Islet precursor cell (in vitro differentiated cells): Measurements from ENCODE around the gene MYH15.

Source experiments
- DNase-seq: peaks from one replicate; pipeline ENCODE4 v3.0.0-alpha.2; 2018

Gene MYH15

GRCh38 chr3:108469126-108469525, 41.3 kb downstream of the MYH15 start:
- DNase-seq, result no peak

GRCh38 chr3:108468577-108468976, 41.8 kb downstream of the MYH15 start:
- DNase-seq, result no peak

- DNase-seq, result no peak
These were observed 47.5 kb downstream of the MYH15 start for GRCh38 chr3:108462899-108463298.

GRCh38 chr3:108461661-108462111, 48.7 kb downstream of the MYH15 start:
- no peak for DNase-seq

- no peak for DNase-seq
These were observed 51.2 kb downstream of the MYH15 start for GRCh38 chr3:108459225-108459624.

- DNase-seq, result no peak
These were observed 55.1 kb downstream of the MYH15 start for GRCh38 chr3:108455212-108455705.

- DNase-seq, result no peak
These were observed 56.8 kb downstream of the MYH15 start for GRCh38 chr3:108453565-108453964.

- DNase-seq, result no peak
These were observed 60.0 kb downstream of the MYH15 start for GRCh38 chr3:108450444-108450843.

- DNase-seq, result no peak
These were observed 61.8 kb downstream of the MYH15 start for GRCh38 chr3:108448593-108448992.

- no peak for DNase-seq
These were observed 63.1 kb downstream of the MYH15 start for GRCh38 chr3:108447096-108447847.

- DNase-seq, result no peak
These were observed 68.1 kb downstream of the MYH15 start for GRCh38 chr3:108442281-108442680.

GRCh38 chr3:108441518-108441917, 68.9 kb downstream of the MYH15 start:
- DNase-seq, result no peak

GRCh38 chr3:108441071-108441507, 69.3 kb downstream of the MYH15 start:
- DNase-seq, result peak; percentile 47

GRCh38 chr3:108438542-108438941, 71.9 kb downstream of the MYH15 start:
- DNase-seq, result no peak

GRCh38 chr3:108437439-108437838, 73.0 kb downstream of the MYH15 start:
- no peak for DNase-seq

- no peak for DNase-seq
These were observed 76.5 kb downstream of the MYH15 start for GRCh38 chr3:108433928-108434327.

GRCh38 chr3:108432431-108432830, 78.0 kb downstream of the MYH15 start:
- no peak for DNase-seq

- no peak for DNase-seq
These were observed 79.9 kb downstream of the MYH15 start for GRCh38 chr3:108430540-108430939.

GRCh38 chr3:108428586-108428985, 81.8 kb downstream of the MYH15 start:
- no peak for DNase-seq

GRCh38 chr3:108420926-108421325, 89.5 kb downstream of the MYH15 start:
- no peak for DNase-seq

- DNase-seq, result no peak
These were observed 94.1 kb downstream of the MYH15 start for GRCh38 chr3:108416111-108416869.

GRCh38 chr3:108415661-108416060, 94.7 kb downstream of the MYH15 start:
- DNase-seq, result no peak

- DNase-seq, result no peak
These were observed 96.4 kb downstream of the MYH15 start for GRCh38 chr3:108414007-108414406.

- DNase-seq, result no peak
These were observed 98.2 kb downstream of the MYH15 start for GRCh38 chr3:108412121-108412750.
